HepG2 (cell line): ENCODE measurements around the gene SERTAD2. TPM values are rescaled to one million over a fixed set of nuclear protein-coding genes. Genes with fewer than 3 reads are reported as not detected.

Experiments used
- CREM ChIP-seq, 2 experiments: sonication (generic) in 1 of 2; formaldehyde crosslinking in 1 of 2; IDR thresholded peaks; 2 replicates each; pipeline versions ENCODE4 v1.4.0 to v1.6.1; 2016 to 2020; ENCODE audit warnings: antibody characterized with exemption in 1 of 2, mild to moderate bottlenecking in 1 of 2, missing genetic modification reagents in 1 of 2
- CTCF ChIP-seq: sonication (generic); formaldehyde crosslinking; IDR thresholded peaks from 2 replicates; pipeline ENCODE4 v1.5.0; 2020; ENCODE audit warnings: mild to moderate bottlenecking, missing genetic modification reagents, moderate library complexity
- DPF2 ChIP-seq: sonication (generic); formaldehyde crosslinking; IDR thresholded peaks from 2 replicates; pipeline ENCODE4 v1.4.0; 2020; ENCODE audit warnings: mild to moderate bottlenecking, low read depth, missing genetic modification reagents, borderline replicate concordance
- ERF ChIP-seq: IDR thresholded peaks from 2 replicates; pipeline ENCODE4 v1.6.1; 2018; ENCODE audit warnings: missing biosample characterization, missing genetic modification reagents
- FOSL2 ChIP-seq: sonication (generic); formaldehyde crosslinking; IDR thresholded peaks from 2 replicates; pipeline ENCODE4 v1.4.0; 2020; ENCODE audit warnings: missing genetic modification reagents
- KLF16 ChIP-seq, 2 experiments: sonication (generic) in 1 of 2; formaldehyde crosslinking in 1 of 2; IDR thresholded peaks; 2 replicates each; pipeline versions ENCODE4 v1.6.1 to v1.8.0; 2016 to 2023; ENCODE audit warnings: missing genetic modification reagents in 2 of 2, missing compliant biosample characterization in 1 of 2
- NR2C2 ChIP-seq: sonication (generic); formaldehyde crosslinking; IDR thresholded peaks from 2 replicates; pipeline ENCODE4 v1.4.0; 2020; ENCODE audit warnings: missing genetic modification reagents, mild to moderate bottlenecking, moderate library complexity, borderline replicate concordance
- PHF21A ChIP-seq: sonication (generic); formaldehyde crosslinking; IDR thresholded peaks from 2 replicates; pipeline ENCODE4 v1.5.0; 2020; ENCODE audit warnings: mild to moderate bottlenecking, missing genetic modification reagents
- PRDM10 ChIP-seq: sonication (generic); formaldehyde crosslinking; IDR thresholded peaks from 2 replicates; pipeline ENCODE4 v1.4.0; 2020; ENCODE audit warnings: low read depth, missing genetic modification reagents
- RARA ChIP-seq: IDR thresholded peaks from 2 replicates; pipeline ENCODE4 v1.6.1; 2016; ENCODE audit warnings: missing genetic modification reagents, missing compliant biosample characterization
- RBAK ChIP-seq: sonication (generic); formaldehyde crosslinking; IDR thresholded peaks from 2 replicates; pipeline ENCODE4 v1.5.1; 2020; ENCODE audit warnings: mild to moderate bottlenecking, missing genetic modification reagents
- SRF ChIP-seq: IDR thresholded peaks from 2 replicates; pipeline ENCODE4 v1.6.1; 2011; ENCODE audit warnings: mild to moderate bottlenecking, low read depth, low read length, moderate library complexity
- YEATS2 ChIP-seq: sonication (generic); formaldehyde crosslinking; IDR thresholded peaks from 2 replicates; pipeline ENCODE4 v1.4.0; 2020; ENCODE audit warnings: missing genetic modification reagents, borderline replicate concordance
- ZNF205 ChIP-seq: IDR thresholded peaks from 2 replicates; pipeline ENCODE4 v1.6.1; 2018; ENCODE audit warnings: missing biosample characterization, missing genetic modification reagents
- ZNF260 ChIP-seq: sonication (generic); formaldehyde crosslinking; IDR thresholded peaks from 2 replicates; pipeline ENCODE4 v1.4.0; 2020; ENCODE audit warnings: missing genetic modification reagents, low read depth, mild to moderate bottlenecking, borderline replicate concordance
- ZNF747 ChIP-seq: sonication (generic); formaldehyde crosslinking; IDR thresholded peaks from 2 replicates; pipeline ENCODE4 v1.8.1; 2023; ENCODE audit warnings: missing genetic modification reagents, mild to moderate bottlenecking, borderline replicate concordance
- ZNF775 ChIP-seq: sonication (generic); formaldehyde crosslinking; IDR thresholded peaks from 2 replicates; pipeline ENCODE4 v1.4.0; 2020; ENCODE audit warnings: missing genetic modification reagents, mild to moderate bottlenecking, moderate library complexity, borderline replicate concordance
- ZSCAN9 ChIP-seq: IDR thresholded peaks from 2 replicates; pipeline ENCODE4 v1.6.1; 2016; ENCODE audit warnings: borderline replicate concordance
- polyA plus RNA-seq, 8 experiments: library from polyadenylated mRNA; depleted of rRNA in 3 of 8; stranded (reverse) in 7 of 8; unstranded in 1 of 8; fragments of >200 nt; fragmentation: Illumina TruSeq in 4 of 8; extraction: Trizol in 4 of 8; gene quantifications; 2 replicates each; pipeline versions ENCODE4 v1.2.1 to v1.2.3, GENCODE V29; 2011 to 2016; ENCODE audit warnings: low read depth in 4 of 8, missing spikeins in 1 of 8, mixed read lengths in 1 of 8; ENCODE audit not compliant: insufficient read depth in 1 of 8
- total RNA-seq, 5 experiments: library from RNA; depleted of rRNA; stranded (reverse); fragments of >200 nt; fragmentation: Illumina TruSeq; extraction: Trizol; gene quantifications; 2 replicates each; pipeline ENCODE4 v1.2.3, GENCODE V29; 2016; ENCODE audit warnings: low read depth in 1 of 5
- TF ChIP-seq, protein P1 (sequence below): sonication (generic); formaldehyde crosslinking; IDR thresholded peaks from 2 replicates; pipeline ENCODE4 v1.5.0; 2020; ENCODE audit warnings: mild to moderate bottlenecking, missing genetic modification reagents, borderline replicate concordance

Gene SERTAD2
- total and polyA plus RNA-seq, 2 of the 13 experiments (the other 11 are each of a cell fraction or from before 2014, with no cell fraction given), result 6.7 to 22.6 TPM

DNA sequence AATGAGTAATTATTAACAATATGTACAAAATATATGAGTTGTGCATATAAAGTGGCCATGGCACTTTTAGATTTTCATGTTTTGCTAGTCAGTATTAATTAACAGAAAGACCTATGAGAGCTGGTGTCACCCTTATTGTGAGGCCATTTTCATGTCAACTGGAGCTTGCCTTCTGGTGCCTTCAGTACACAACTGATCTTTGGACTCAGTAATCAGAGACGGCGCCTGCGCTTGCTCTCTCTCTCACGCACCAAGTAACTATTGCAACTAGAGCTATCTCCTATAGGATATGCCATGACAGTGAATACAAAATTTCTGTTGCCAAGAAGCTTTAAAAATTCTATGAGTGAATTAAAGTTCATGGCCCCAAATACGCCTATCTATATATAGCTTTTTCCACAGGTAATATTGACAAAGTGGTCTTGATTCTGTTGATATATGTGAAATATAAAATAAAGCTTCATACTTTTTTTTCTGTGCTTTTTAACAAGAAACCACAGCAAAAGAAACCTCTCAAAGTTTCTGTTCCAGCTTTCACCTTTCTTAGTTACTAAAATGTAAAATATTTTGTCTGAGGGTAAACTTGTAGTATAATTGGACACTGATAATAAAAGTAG is 2.9 kb downstream of the SERTAD2 start (continued):
- TF ChIP-seq PRDM10 (CRISPR knock-in tag) (no peak), SRF (no peak), ZNF775 (0 out of 2 replicates have a peak, but pooled peaks have one; percentile 42), ZNF205 (CRISPR knock-in tag) (0 out of 2 replicates have a peak, but pooled peaks have one; percentile 48), ZSCAN9 (CRISPR knock-in tag) (0 out of 2 replicates have a peak, but pooled peaks have one; percentile 14), RBAK (no peak), FOSL2 (CRISPR knock-in tag) (peak; percentile 47; the same call in 1 of the 2 replicates), PHF21A (CRISPR knock-in tag) (peak; percentile 44; the same call in 1 of the 2 replicates), ERF (CRISPR knock-in tag) (peak; percentile 59), NR2C2 (CRISPR knock-in tag) (no peak), ZNF260 (no peak), RARA (peak; percentile 49; the same call in 1 of the 2 replicates), DPF2 (CRISPR knock-in tag) (no peak; the same call in 1 of the 2 replicates), CREM (IDR thresholded peaks at IDR 0.05) (peak; percentile 48; the same call in 1 of the 2 replicates), CREM (CRISPR knock-in tag; IDR thresholded peaks at IDR 0.05) (no peak), ZNF747 (CRISPR knock-in tag) (0 out of 2 replicates have a peak, but pooled peaks have one; percentile 47), YEATS2 (CRISPR knock-in tag) (peak; percentile 27; the same call in 1 of the 2 replicates), CTCF (CRISPR knock-in tag) (0 out of 2 replicates have a peak, but pooled peaks have one; percentile 14), KLF16 (CRISPR knock-in tag; IDR thresholded peaks at IDR 0.05) (no peak)
- TF ChIP-seq, protein P1, sequence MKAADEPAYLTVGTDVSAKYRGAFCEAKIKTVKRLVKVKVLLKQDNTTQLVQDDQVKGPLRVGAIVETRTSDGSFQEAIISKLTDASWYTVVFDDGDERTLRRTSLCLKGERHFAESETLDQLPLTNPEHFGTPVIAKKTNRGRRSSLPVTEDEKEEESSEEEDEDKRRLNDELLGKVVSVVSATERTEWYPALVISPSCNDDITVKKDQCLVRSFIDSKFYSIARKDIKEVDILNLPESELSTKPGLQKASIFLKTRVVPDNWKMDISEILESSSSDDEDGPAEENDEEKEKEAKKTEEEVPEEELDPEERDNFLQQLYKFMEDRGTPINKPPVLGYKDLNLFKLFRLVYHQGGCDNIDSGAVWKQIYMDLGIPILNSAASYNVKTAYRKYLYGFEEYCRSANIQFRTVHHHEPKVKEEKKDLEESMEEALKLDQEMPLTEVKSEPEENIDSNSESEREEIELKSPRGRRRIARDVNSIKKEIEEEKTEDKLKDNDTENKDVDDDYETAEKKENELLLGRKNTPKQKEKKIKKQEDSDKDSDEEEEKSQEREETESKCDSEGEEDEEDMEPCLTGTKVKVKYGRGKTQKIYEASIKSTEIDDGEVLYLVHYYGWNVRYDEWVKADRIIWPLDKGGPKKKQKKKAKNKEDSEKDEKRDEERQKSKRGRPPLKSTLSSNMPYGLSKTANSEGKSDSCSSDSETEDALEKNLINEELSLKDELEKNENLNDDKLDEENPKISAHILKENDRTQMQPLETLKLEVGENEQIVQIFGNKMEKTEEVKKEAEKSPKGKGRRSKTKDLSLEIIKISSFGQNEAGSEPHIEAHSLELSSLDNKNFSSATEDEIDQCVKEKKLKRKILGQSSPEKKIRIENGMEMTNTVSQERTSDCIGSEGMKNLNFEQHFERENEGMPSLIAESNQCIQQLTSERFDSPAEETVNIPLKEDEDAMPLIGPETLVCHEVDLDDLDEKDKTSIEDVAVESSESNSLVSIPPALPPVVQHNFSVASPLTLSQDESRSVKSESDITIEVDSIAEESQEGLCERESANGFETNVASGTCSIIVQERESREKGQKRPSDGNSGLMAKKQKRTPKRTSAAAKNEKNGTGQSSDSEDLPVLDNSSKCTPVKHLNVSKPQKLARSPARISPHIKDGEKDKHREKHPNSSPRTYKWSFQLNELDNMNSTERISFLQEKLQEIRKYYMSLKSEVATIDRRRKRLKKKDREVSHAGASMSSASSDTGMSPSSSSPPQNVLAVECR (CRISPR knock-in tag), result peak; percentile 45; the same call in 1 of the 2 replicates
